Urinary bladder (tissue), 4 donors: ENCODE results near the gene CHRNA3. TPM values are rescaled to one million over a fixed set of nuclear protein-coding genes. Genes with fewer than 3 reads are reported as not detected.
"Not testable (repeated sequence)": the region's sequence is repeated elsewhere in the genome, so short reads cannot be mapped to it uniquely, and the experiment has no call there.

Experiments
- DNase-seq: peaks from one replicate; pipeline ENCODE4 v3.0.0-alpha.2; 2015; ENCODE audit errors: extremely low spot score
- H3K27ac ChIP-seq: one replicate; pipeline ENCODE4 v1.5.1; 2013; ENCODE audit warnings: low read depth, mild to moderate bottlenecking, moderate library complexity
- H3K36me3 ChIP-seq: one replicate; pipeline ENCODE4 v1.6.1; 2013; ENCODE audit warnings: mild to moderate bottlenecking, moderate library complexity; ENCODE audit not compliant: insufficient read depth
- H3K4me1 ChIP-seq: one replicate; pipeline ENCODE4 v1.6.1; 2013; ENCODE audit warnings: mild to moderate bottlenecking, moderate library complexity; ENCODE audit not compliant: insufficient read depth
- H3K4me3 ChIP-seq: one replicate; pipeline ENCODE4 v1.5.1; 2013; ENCODE audit warnings: low read depth, low read length
- WGBS: extraction: QIAGEN DNeasy Blood & Tissue Kit; methylation state at CpG from one replicate; pipeline ENCODE4 v1.1.7; 2013; 5-methylcytosine and 5-hydroxymethylcytosine counted together
- polyA plus RNA-seq: library from polyadenylated mRNA; stranded (reverse); fragments of 200-250 nt; gene quantifications from one replicate; pipeline ENCODE4 v1.2.3, GENCODE V29; 2013
- total RNA-seq: library from RNA; depleted of rRNA; stranded (reverse); fragments of >200 nt; gene quantifications from one replicate; pipeline ENCODE4 v1.2.3, GENCODE V29; 2014
- donor health status: healthy with polysubstance abuse.
- donor health status: healthy.

The CHRNA3 gene
- total and polyA plus RNA-seq, 2 donors, result 2.6 to 4.7 TPM

GRCh38 chr15:78573416-78573815 lies 47.4 kb downstream of the CHRNA3 start:
- DNase-seq, result no peak
- no peak overlapping the region for H3K27ac ChIP-seq
- no peaks in the 10 kb centered on the region for H3K36me3 ChIP-seq
- no peak overlapping the region for H3K4me3 ChIP-seq
- WGBS, result 93% methylated on average over 4 of the region's 4 CpGs
- no peaks in the 10 kb centered on the region for H3K4me1 ChIP-seq

- Histone ChIP-seq H3K36me3 (no peaks in the 10 kb centered on the region), H3K4me1 (no peaks in the 10 kb centered on the region), H3K4me3 (no peak overlapping the region), H3K27ac (no peak overlapping the region)
- WGBS, result 44% methylated on average over 4 of the region's 4 CpGs
- no peak for DNase-seq
These were observed 49.4 kb downstream of the CHRNA3 start for GRCh38 chr15:78571382-78571781.

- no peak for DNase-seq
- 87% methylated on average over 2 of the region's 2 CpGs for WGBS
These were observed 50.1 kb downstream of the CHRNA3 start for GRCh38 chr15:78570710-78571109.

GRCh38 chr15:78567531-78567930 lies 53.3 kb downstream of the CHRNA3 start:
- WGBS, result 72% methylated on average over 4 of the region's 4 CpGs
- Histone ChIP-seq H3K4me3 (no peak overlapping the region), H3K27ac (no peak overlapping the region), H3K4me1 (no peaks in the 10 kb centered on the region), H3K36me3 (no peaks in the 10 kb centered on the region)
- DNase-seq, result no peak

More at GRCh38 chr15:78570710-78571109, 50.1 kb downstream of the CHRNA3 start:
- Histone ChIP-seq H3K36me3 (no peaks in the 10 kb centered on the region), H3K4me1 (no peaks in the 10 kb centered on the region), H3K4me3 (no peak overlapping the region), H3K27ac (no peak overlapping the region)

GRCh38 chr15:78565951-78566774 lies 54.6 kb downstream of the CHRNA3 start:
- Histone ChIP-seq H3K36me3 (no peaks in the 10 kb centered on the region), H3K4me1 (no peaks in the 10 kb centered on the region), H3K4me3 (peak overlapping the region; percentile 88), H3K27ac (no peak overlapping the region)
- 3% methylated on average over 19 of the region's 19 CpGs for WGBS
- DNase-seq, result no peak

GRCh38 chr15:78565097-78565950 lies 55.5 kb downstream of the CHRNA3 start, which contains the start of gene CHRNA5:
TSS of gene CHRNA5 (plus strand) at chr15:78565520. CDS start at chr15:78565720, 200 bp downstream.
- H3K36me3 ChIP-seq, result no peaks in the 10 kb centered on the region
- under 1% methylated on average over 75 of the region's 75 CpGs for WGBS
- DNase-seq, result peak; percentile 62
- no peaks in the 10 kb centered on the region for H3K4me1 ChIP-seq
- H3K4me3 ChIP-seq, result peak within 1 kb of the TSS; percentile 88
- no peak within 1 kb of the TSS for H3K27ac ChIP-seq

GRCh38 chr15:78564743-78565096 lies 56.1 kb downstream of the CHRNA3 start:
- WGBS, result 61% methylated on average over 11 of the region's 11 CpGs
- no peak overlapping the region for H3K27ac ChIP-seq
- H3K4me3 ChIP-seq, result no peak overlapping the region

GRCh38 chr15:78563092-78563491 lies 57.7 kb downstream of the CHRNA3 start:
- WGBS, result 78% methylated on average over 2 of the region's 2 CpGs
- no peak for DNase-seq
- Histone ChIP-seq H3K36me3 (no peaks in the 10 kb centered on the region), H3K27ac (no peak overlapping the region), H3K4me1 (no peaks in the 10 kb centered on the region), H3K4me3 (no peak overlapping the region)

More at GRCh38 chr15:78564743-78565096, 56.1 kb downstream of the CHRNA3 start:
- H3K4me1 ChIP-seq, result no peaks in the 10 kb centered on the region
- no peak for DNase-seq
- H3K36me3 ChIP-seq, result no peaks in the 10 kb centered on the region

- DNase-seq, result no peak
- H3K4me3 ChIP-seq, result no peak overlapping the region
- no peaks in the 10 kb centered on the region for H3K36me3 ChIP-seq
- no peak overlapping the region for H3K27ac ChIP-seq
- 85% methylated on average over 5 of the region's 5 CpGs for WGBS
- no peaks in the 10 kb centered on the region for H3K4me1 ChIP-seq
These were observed 59.3 kb downstream of the CHRNA3 start for GRCh38 chr15:78561490-78561889.

GRCh38 chr15:78560201-78560600 lies 60.6 kb downstream of the CHRNA3 start:
- DNase-seq, H3K4me3 ChIP-seq, H3K36me3 ChIP-seq, H3K27ac ChIP-seq, H3K4me1 ChIP-seq: not testable (repeated sequence)
- WGBS, result 90% methylated on average over 10 of the region's 10 CpGs

GRCh38 chr15:78552597-78552996 lies 68.2 kb downstream of the CHRNA3 start:
- Histone ChIP-seq H3K4me3 (no peak overlapping the region), H3K4me1 (no peaks in the 10 kb centered on the region), H3K36me3 (peaks cover 3% of the 10 kb centered on the region), H3K27ac (no peak overlapping the region)
- DNase-seq, result no peak
- 69% methylated on average over 5 of the region's 5 CpGs for WGBS

- no peak overlapping the region for H3K27ac ChIP-seq
- WGBS, result 82% methylated on average over 5 of the region's 5 CpGs
- no peak overlapping the region for H3K4me3 ChIP-seq
- no peaks in the 10 kb centered on the region for H3K4me1 ChIP-seq
- H3K36me3 ChIP-seq, result peaks cover 3% of the 10 kb centered on the region
- no peak for DNase-seq
These were observed 68.9 kb downstream of the CHRNA3 start for GRCh38 chr15:78551902-78552301.

GRCh38 chr15:78550815-78551214 lies 70.0 kb downstream of the CHRNA3 start:
- Histone ChIP-seq H3K4me1 (no peaks in the 10 kb centered on the region), H3K36me3 (peaks cover 7% of the 10 kb centered on the region), H3K27ac (no peak overlapping the region), H3K4me3 (no peak overlapping the region)
- no peak for DNase-seq
- WGBS, result 67% methylated on average over 3 of the region's 3 CpGs

- H3K4me1 ChIP-seq, result no peaks in the 10 kb centered on the region
- 70% methylated on average over 6 of the region's 6 CpGs for WGBS
These were observed 70.6 kb downstream of the CHRNA3 start for GRCh38 chr15:78550194-78550593.

More at GRCh38 chr15:78550194-78550593, 70.6 kb downstream of the CHRNA3 start:
- H3K27ac ChIP-seq, result no peak overlapping the region
- H3K4me3 ChIP-seq, result no peak overlapping the region
- no peak for DNase-seq
- H3K36me3 ChIP-seq, result peaks cover 7% of the 10 kb centered on the region
